NCI-H1092 treated with DMSO at 0.1 percent for 48 hours (cell line): ENCODE measurements around the gene ADCYAP1R1.
A peak's percentile ranks its signal among the peaks of the same experiment; 100 is the strongest.
"Not testable (repeated sequence)": the region's sequence is repeated elsewhere in the genome, so short reads cannot be mapped to it uniquely, and the experiment has no call there.

ENCODE experiments used
- DNase-seq: peaks from one replicate; lab custom pipeline; 2025; lab: John Stamatoyannopoulos, UW

ADCYAP1R1 gene

DNA sequence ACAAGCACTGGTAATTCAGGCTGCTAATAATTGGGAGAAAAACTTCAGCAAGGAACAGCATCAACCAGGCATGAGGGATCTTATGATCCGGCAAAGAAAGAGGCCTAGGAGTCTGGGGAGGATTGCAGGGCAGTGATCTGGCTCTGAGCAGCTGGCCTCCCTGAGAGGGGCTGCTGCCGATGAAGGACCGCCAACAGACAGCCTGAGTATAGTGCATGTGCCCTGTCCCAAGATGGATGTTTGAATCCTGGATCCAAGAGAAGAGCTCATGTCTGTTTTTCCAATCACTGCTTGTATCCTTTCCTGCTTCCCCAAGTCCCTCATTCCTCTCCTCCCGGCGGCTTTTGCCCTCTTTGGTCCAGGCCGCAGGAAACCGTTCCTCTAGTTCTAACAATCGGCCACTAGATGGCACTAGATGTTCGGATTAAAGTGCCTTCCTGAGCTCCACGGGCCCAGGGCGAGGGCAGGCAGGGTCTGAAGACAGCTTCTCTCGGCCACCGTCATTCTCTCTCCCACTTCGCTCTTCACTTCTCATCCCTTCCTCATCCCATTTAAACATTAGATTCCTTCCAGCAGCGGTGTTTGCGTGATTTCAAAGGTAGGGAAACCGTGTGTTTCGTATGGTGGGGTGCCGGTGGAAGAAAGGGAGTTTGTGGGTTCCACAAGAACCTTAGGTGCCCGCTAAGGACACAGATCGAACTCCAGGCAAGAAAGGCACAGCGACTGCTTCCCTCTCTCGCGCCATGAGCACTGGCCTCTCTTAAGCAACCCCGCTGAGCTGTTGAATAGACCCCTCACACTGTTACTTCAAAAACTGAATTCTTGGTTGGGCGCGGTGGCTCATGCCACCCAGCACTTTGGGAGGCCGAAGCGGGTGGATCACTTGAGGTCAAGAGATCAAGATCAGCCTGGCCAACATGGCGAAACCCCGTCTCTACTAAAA lies 82.4 kb downstream of the ADCYAP1R1 start:
- peak; percentile 85 for DNase-seq

GRCh38 chr7:31137234-31137633 lies 85.1 kb downstream of the ADCYAP1R1 start:
- no peak for DNase-seq

DNA sequence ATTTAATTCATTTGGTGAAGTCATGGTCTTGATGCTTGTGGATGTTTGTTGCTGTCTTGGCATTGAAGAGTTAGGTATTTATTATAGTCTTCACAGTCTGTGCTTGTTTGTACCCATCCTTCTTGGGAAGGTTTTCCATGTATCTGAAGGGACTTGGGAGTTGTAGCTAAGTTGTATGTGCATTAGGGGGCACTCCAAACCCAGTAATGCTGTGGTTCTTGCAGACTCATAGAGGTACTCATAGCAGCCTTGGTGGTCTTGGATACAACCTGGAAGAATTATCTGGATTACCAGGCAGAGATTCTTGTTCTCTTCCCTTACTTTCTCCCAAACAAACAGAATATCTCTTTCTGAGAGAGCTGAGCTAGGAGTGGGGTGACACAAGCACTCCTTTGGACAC lies 93.2 kb downstream of the ADCYAP1R1 start:
- no peak for DNase-seq

DNA sequence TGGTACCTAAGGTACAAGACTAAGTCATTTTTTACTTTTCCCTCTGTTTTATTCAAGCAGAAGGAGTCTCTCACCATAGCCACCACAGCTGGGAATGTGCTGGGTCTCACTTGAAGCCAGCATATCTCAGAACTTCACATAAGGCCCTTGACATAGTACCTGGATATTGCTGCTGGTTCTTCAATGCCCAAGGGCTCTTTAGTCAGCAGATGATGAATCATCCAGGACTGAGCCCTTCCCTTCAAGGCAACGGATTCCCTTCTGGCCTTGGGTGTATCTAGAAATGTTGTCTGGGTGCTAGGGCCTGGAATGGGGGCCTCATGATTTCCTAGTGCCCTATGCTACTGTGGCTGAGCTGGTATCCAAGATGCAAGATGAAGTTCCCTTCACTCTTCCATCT lies 93.9 kb downstream of the ADCYAP1R1 start:
- no peak for DNase-seq

DNA sequence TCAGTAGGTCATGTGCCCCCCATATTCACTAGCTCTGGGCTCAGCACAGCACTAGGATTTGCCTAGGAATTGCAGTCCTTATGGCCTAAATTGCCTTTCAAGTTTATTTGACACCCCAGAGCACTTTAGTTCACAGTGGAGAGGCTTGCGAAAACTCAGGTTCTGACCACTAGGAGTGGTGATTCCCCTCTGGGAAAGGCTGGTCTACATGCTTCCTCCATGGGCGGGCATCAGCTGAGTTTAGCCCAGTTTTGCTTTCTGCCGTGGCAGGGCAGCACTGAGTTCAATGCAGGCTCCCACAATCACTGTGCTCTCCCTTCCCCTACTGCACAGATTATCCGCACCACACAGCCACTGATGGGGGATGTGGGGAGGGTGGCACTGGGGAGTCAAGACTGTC lies 94.4 kb downstream of the ADCYAP1R1 start:
- no peak for DNase-seq

DNA sequence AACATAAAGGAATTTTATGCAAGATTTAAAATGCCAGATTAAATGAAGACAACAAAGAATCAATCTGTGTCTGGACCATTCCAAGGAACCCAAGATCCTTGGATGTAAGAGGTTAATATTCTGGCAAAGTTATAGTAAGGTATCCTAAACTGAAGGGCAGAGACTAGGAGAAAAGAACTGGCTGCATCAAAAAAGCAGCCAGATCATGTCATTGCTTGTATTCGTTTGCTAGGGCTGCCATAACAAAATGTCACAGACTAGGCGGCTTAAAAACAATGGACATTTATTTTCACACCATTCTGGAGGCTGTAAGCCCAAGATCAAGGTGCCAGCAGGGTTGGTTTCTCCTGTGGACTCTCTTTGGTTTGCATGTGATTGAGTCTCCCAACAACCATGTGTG lies 99.7 kb downstream of the ADCYAP1R1 start:
- no peak for DNase-seq

- DNase-seq, result not testable (repeated sequence)
Observed at GRCh38 chr7:31153318-31153717, 101.2 kb downstream of the ADCYAP1R1 start.

DNA sequence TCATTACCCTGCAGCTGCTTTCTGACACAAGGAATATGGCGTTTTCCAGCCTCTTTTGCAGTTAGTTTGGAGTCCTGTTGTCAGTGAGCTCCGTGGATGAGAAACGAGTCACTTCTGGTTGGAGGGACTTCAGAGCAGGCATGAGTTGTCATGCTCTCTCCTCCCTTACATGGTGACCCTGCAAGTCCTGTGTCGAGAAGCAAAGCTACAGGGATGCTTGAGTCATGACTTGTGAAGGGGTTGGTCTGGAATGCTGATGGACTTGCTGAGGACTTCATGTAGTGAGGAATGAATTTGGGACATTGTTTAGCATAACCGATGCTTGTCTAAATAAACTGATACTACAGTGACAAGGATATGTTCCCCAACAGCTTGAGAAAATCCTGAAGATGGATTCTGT lies 108.8 kb downstream of the ADCYAP1R1 start:
- DNase-seq, result no peak
